T47D (cell line): ENCODE results near the gene C8A.

Source experiments
- DNase-seq, 2 experiments: peaks; one replicate each; pipeline versions ENCODE4 v3.0.0 to v3.0.0-alpha.2; 2011 to 2012; ENCODE audit warnings: low read depth in 1 of 2, low spot score in 1 of 2
- JUND ChIP-seq: IDR thresholded peaks from 2 replicates; pipeline ENCODE4 v1.6.1; 2012; ENCODE audit warnings: low read depth
- in situ Hi-C: cut with HindIII; loops from 2 replicates; pipeline ENCODE4 v1.10.0; 2016; ENCODE audit warnings: low sequenced_read_pairs, low pct_unique_long_range_greater_than_20kb

Gene C8A

DNA sequence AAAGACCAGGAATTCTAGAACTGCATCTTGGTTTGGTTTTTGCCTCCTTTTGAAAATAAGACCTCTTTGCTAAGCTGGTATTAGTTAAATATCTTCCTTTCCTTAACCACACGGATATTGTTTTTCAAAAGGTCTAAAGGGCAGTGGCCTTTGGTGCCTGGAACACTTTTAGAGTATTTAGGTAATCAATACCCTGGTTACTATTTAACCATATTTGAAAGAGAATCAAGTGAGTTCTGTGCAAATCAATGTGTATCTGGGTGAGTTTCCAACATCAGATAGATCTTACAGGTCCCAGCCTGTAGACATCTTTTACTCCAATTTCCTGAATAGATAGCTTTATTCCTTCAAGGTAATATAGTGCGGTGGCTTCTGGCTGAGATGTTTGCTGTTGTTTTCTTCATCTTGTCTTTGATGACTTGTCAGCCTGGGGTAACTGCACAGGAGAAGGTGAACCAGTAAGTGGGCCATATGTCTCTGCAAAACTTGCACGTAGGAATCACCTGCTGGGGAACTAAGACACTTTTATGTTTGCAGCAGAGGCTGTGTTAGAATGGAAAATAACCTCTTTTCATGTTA lies at the start of gene C8A:
TSS of gene C8A (plus strand) at position 277 of the 579 bp plus-strand sequence. CDS start at position 382, 105 bp downstream.
- no peak for DNase-seq
- in situ Hi-C loops: no loop called here
- TF ChIP-seq JUND: no peak

DNA sequence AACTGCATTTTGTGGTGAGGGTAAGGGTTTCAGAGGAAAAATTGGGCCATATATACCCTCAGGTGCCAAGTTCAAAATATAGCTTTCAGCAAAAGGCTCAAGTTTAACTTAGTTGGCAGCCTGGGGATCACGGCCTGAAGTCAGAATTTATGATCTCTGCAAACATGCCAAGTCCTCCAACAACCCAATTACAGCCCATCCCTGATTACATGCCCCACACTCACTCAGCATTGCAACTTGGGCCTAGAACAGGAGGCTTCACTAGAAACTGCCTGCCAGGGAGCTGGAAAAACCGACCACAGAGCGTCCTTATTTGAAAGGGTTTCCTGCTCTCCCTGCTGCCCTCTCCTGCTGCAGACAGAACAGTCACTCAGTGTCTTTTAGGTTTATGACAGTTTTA lies 47.8 kb upstream of the C8A start:
- DNase-seq: peak in 1 of 2 experiments; percentile 74
- in situ Hi-C loops: no loop called here
- TF ChIP-seq JUND: peak; percentile 1; the same call in 1 of the 2 replicates

DNA sequence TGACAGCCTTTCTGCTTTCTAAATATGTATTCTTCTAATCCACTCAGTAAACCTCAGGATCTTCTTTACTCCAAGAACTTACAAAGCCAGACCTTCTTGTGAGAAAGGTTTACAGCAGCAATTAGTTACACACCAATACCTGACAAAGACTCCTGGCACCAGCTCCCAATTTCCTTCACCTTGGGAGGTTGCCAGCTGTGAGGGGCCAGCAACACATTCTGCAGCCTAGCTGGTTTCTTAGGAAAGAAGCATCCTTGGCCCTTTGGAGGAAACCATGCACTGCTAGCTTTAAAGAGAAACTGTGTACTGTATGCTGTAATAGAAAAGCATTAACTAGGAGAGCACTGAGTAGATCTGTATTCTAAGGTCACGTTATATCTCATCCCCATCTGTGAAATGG lies 46.2 kb upstream of the C8A start:
- TF ChIP-seq JUND: no peak
- in situ Hi-C loops: no loop called here
- DNase-seq: no peak

DNA sequence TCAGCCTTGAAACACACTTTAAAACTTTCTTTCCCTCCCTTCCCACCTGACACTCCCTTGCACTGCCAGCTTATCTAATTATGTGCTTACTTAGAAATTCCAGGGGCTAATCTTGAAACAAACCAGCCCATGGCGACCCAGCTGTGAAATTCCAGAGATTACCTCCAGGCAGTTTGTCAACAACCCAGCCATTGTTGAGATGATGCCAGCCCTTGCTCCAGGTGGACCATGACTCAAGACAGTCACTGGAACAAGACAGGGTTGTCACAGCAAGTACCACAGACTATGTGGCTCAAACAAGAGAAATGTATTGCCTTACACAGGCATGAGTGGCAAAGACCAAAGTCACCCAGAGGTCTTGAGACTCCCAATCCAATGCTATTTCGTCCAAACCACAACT lies 43.3 kb upstream of the C8A start:
- peak; percentile 75; the same call in 1 of the 2 replicates for TF ChIP-seq JUND
- peak in 1 of 2 experiments; percentile 80 for DNase-seq
- in situ Hi-C loops: no loop called here

DNA sequence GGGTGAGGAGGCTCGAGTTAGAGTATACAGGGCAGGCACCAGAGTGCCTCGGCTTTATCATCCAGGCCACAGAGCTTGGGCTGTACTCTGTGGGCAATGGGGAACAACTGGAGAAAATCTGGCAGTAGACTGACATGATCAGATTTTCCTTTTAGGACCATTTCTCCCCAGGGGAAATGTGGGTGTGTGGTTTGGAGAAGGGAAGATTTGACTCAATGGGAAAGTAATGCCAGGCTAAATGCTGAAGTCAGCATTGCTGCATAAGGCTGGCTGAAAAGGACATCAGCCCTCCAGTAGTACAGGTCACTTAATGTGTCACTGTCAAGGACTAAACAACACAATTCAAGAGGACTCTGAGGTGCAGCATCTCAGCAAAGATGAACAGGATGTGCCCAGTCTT lies 40.4 kb upstream of the C8A start:
- in situ Hi-C loops: no loop called here
- DNase-seq: no peak
- no peak for TF ChIP-seq JUND

DNA sequence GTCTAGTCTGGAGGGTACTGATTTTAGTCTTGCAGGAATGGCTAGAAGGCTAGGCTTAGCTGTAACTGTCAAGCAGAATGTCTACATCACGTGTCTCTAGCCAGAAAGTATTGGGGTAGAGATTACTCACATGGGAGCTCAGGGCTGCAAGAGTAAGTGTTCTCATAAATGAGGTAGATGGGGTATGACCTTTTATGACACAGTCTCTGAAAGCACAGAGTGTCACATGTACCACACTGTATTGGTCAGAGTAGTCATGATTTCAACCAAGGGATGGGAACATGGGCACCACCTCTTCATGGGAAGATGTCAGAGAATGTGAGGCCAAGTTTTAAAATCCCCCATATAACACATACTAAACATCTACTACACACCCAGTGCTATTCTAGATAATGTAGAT lies 38.3 kb upstream of the C8A start:
- in situ Hi-C loops: no loop called here
- no peak for DNase-seq
- TF ChIP-seq JUND: no peak

DNA sequence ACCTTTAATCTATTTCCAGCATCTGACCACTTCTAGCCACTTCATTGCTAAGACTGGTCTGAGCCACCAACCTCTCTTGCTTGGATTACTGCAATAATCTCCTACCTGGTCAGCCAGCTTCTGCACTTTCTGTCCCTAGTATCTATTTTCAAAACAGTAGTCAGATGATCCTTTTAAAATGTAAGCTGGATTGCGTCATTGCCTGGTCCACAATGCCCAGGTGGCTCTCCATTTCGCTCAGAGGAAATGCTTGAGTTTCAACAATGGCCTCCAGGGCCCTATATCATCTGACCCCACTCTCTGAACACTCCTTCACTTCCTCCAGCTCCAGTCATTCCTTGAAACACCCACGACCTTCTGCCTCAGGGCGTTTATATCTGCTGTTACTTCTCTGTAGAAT lies 37.7 kb upstream of the C8A start:
- TF ChIP-seq JUND: no peak

DNA sequence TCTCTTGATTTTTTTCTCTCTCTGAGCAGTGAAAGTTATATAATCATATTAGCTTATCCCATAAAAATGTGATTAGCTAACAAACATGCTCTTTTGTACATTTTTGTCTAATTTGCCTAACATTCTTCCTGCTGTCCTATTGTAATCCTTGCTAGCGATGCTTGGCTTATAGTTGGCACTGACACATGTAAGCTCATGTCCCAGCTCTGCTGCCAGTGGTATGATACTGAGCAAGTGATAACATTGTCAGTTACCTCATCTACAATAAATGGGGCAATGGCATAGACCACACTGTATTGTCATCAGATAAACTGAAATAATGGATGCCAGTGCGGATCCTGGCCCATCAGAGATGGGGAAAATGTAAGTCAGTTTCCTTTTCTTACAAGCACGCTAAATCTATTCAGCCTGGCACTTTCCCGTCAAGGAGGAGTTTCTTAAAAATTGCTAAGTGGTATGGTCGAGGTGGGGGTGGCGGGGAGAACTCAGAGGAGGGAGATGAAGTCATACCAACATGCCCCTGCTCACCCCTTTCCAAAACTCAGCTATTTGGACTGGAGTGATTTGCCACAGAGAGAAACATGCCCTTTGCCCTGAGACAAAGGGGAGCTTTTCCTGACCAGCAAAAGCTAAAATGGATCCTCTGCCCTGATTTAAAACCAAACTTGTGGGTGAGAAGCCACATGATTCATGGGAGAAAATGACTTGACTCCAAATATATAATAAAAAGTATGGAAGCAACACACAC lies 36.7 kb upstream of the C8A start:
- in situ Hi-C loops: no loop called here
- no peak for DNase-seq
- no peak for TF ChIP-seq JUND

More for the DNA sequence above, 37.7 kb upstream of the C8A start:
- DNase-seq: no peak
- in situ Hi-C loops: no loop called here

DNA sequence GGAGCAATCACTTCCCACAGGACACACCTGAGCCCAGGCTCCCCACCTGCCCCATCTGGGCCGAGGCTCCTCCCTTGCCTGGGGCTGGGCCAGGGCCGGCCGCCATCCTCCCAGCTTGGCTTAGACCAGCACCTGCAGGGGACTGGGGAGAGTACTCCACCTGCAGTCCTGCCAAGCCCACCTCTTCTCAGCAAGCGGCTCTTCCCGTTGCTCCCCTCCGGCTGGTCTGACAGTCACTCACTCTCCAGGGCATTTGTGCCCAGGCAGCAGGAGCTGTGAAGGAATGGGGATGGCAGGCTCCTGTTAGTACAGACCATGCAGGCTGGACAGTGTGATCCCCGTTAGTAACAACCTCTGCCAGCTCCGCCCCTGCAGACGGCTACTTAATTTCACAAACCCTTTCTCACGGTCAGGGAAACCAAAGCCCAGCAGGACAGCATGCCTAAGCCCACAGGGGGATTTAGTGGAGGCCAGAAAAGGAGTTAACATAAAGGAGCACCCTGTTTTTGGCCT lies 35.2 kb upstream of the C8A start, which contains the start of gene FYB2:
TSS of gene FYB2 (minus strand) at position 18 of the 513 bp plus-strand sequence. CDS start 114 bp downstream, outside the sequence.
- TF ChIP-seq JUND: no peak
- peak in 1 of 2 experiments; percentile 56 for DNase-seq
- in situ Hi-C loops: no loop called here

DNA sequence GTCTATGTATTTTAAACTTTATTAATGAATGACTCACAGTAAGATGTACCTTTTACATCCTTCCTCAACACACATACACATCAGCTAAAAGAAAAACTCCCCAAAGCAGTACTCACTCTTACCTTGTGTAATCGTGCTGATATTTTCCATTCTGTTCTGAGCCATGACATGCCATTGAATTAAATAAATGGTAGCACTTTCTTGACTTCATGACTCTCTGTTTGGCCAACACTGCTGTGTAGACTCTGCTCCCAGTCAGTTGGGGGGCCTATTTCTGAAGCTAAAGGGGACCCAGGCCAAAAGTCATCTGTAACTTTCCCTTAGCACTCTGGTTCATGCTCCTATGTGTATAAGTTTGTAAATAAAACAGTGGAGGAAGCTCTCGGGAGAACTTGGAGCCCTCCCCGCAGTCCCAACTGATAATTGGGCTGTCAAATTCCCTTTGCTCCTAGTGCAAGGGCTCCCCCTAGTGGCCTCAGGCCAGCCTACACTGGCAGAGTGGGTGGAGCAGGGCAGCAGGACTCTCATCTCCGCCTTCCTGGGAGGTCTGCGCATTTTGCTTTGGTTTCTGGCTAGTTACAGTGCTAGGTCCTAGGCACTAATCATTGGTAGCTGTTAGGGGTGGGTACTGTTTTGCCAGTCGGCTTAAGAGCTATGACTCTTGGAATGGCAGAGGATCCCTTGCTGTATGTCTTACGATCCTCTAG lies 33.7 kb upstream of the C8A start:
- peak; percentile 53 to 84 for DNase-seq
- in situ Hi-C loops: no loop called here
- no peak for TF ChIP-seq JUND

DNA sequence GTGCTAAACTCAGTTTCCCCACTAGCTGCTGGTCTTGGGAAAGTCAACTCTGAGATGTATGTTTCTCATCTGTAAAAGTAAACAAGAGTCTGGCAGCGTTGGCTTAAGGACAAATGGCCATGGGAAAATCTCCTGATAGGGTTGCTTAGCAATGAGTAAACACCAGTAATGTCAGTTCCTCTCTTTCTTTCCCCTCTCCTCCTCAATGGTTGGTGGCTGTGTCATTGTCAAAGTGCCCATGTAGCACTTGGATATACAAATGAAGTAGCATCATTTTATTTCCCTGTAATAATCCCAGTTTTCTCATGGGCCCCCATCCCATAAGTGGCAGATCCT lies 33.2 kb upstream of the C8A start:
- TF ChIP-seq JUND: no peak
- in situ Hi-C loops: no loop called here
- no peak for DNase-seq

DNA sequence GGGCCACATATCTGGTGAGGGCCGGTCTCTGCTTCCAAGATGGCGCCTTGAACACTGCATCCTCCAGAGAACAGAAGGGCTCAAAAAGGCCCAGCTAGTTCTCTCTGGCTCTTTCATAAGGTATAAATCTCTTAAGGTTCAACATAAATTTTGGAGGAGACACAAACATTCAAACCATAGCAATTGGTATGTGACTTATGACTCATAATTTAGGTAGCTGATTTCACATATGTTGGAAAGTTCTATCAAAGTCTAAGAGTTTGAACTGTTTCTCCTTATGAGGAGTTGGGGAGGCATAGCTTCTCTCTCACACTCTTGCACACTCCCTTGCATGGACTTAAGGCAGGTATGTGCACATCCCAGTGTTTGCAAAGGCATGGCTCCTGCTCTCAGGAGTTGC lies 30.3 kb upstream of the C8A start:
- DNase-seq: no peak
- no peak for TF ChIP-seq JUND
- in situ Hi-C loops: no loop called here

DNA sequence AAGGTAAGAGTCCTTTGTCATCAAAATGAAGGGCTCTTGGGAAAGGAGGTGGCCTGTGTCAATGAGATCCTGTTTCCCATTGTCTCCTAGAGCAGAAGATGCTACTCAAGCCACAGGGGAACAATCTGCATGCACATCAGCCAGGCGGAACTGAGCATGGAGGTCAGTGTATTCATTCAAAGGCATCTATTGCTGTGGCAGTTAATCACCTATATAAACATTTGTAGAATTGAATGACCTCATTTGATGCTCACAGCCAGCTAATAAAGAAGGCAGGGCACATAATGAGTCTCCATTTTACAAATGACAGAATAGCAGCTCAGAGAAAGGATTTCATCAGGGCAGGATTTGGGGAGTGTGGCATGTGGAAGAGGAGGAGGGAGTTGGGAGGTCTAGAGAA lies 29.7 kb upstream of the C8A start:
- no peak for TF ChIP-seq JUND
- no peak for DNase-seq
- in situ Hi-C loops: no loop called here
